ENCODE measurements around the gene LPCAT1.

LPCAT1 gene

GRCh38 chr5:1532384-1532783 lies 8.6 kb upstream of the LPCAT1 start:
- DNase-seq (ENCODE audit: low spot score): no peak
- in situ Hi-C loops (cut with MboI; ENCODE audit: low pct_unique_long_range_greater_than_20kb, low sequenced_read_pairs, unreplicated experiment): no loop called here
- TF ChIP-seq CTCF (IDR thresholded peaks at IDR 0.05; ENCODE audit: extremely low read depth, insufficient read depth, missing control alignments): no peak

- no peak for TF ChIP-seq CTCF (IDR thresholded peaks at IDR 0.05; ENCODE audit: extremely low read depth, insufficient read depth, missing control alignments)
- DNase-seq (ENCODE audit: low spot score): no peak
- in situ Hi-C loops (cut with MboI; ENCODE audit: low pct_unique_long_range_greater_than_20kb, low sequenced_read_pairs, unreplicated experiment): no loop called here
Measured at GRCh38 chr5:1529498-1529897, 5.7 kb upstream of the LPCAT1 start.

GRCh38 chr5:1527533-1528205 lies 3.9 kb upstream of the LPCAT1 start:
- no peak for TF ChIP-seq CTCF (IDR thresholded peaks at IDR 0.05; ENCODE audit: extremely low read depth, insufficient read depth, missing control alignments)
- in situ Hi-C loops (cut with MboI; ENCODE audit: low pct_unique_long_range_greater_than_20kb, low sequenced_read_pairs, unreplicated experiment): no loop called here
- DNase-seq (ENCODE audit: low spot score): no peak

- in situ Hi-C loops (cut with MboI; ENCODE audit: low pct_unique_long_range_greater_than_20kb, low sequenced_read_pairs, unreplicated experiment): no loop called here
- DNase-seq (ENCODE audit: low spot score): no peak
- no peak for TF ChIP-seq CTCF (IDR thresholded peaks at IDR 0.05; ENCODE audit: extremely low read depth, insufficient read depth, missing control alignments)
Measured at GRCh38 chr5:1526681-1527131, 2.9 kb upstream of the LPCAT1 start.

GRCh38 chr5:1526190-1526631 lies 2.5 kb upstream of the LPCAT1 start:
- in situ Hi-C loops (cut with MboI; ENCODE audit: low pct_unique_long_range_greater_than_20kb, low sequenced_read_pairs, unreplicated experiment): no loop called here
- TF ChIP-seq CTCF (IDR thresholded peaks at IDR 0.05; ENCODE audit: extremely low read depth, insufficient read depth, missing control alignments): no peak
- no peak for DNase-seq (ENCODE audit: low spot score)

- in situ Hi-C loops (cut with MboI; ENCODE audit: low pct_unique_long_range_greater_than_20kb, low sequenced_read_pairs, unreplicated experiment): no loop called here
- no peak for DNase-seq (ENCODE audit: low spot score)
- TF ChIP-seq CTCF (IDR thresholded peaks at IDR 0.05; ENCODE audit: extremely low read depth, insufficient read depth, missing control alignments): no peak
Measured at GRCh38 chr5:1525624-1526189, 1.9 kb upstream of the LPCAT1 start.
